ENCODE data around the gene ID4. TPM values are rescaled to one million over a fixed set of nuclear protein-coding genes. Genes with fewer than 3 reads are reported as not detected.

The ID4 gene
- total RNA-seq, 1 donor from 2014 or later = 68.6 TPM

DNA sequence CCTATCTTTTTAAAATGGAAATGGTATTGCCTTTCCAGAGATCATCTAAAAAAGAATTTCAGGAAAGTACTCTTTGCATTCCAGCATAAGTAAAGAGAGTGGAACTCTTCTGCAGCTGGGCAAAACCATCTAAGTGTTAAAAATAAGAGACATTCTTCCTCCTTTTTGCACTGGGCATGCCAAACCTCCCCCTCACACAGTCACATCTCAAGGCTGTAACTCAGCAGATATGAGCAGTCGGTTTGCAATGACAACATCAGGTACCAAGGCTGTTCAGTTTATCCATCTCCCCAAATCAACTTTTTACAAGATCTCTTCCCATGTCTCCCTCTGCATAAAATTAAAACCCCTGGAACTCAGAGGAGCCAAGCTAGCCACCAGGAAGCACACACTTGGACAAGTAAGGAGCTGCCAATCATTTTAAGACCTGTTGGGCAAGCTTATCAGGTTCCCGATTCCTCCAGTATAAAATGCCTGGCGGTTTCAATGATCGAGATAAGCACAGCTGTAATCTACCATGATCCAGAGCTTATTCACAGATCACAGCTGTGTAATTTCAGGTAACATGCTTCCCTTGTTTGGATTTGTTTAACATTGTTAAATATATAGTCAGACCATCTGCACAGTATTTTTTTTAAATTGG is 23.2 kb downstream of the ID4 start:
- DNase-seq = no peak

DNA sequence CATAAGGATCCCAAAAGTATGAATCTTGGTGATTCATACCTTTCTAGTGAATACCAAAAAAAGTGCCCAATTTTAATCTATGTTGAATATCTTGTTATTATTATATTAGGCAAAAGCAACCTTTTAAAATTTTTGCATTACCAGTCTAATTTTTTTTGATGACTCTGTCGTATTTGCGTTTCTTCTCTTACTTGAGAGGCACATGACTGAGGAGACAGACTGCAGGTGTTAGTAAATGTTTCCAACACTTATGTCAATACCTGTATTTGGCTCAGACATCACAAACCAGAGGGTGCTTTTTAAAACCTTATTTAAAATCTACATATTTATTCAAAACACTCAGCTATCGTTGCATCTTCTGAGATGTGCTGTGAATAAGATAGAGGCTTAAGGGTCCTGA is 27.1 kb downstream of the ID4 start:
- DNase-seq = no peak

DNA sequence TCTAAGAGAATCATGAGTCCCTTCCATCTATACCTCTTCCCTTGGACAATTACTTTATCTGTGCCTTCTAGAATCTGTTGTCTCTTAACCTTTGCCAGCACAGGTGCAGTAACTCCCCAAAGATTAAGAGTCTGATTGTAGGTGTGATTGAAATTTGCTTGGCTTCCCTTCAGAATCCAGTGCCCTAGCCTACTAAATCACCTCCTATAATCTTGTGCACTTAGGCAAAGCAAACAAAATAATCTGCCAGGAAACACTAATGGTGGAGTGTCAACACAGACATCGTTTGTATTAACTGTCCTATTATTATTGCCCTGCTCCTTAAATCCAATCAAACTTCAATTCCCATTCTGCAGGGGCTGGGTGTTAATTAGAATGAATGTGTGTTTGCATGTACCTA is 28.0 kb downstream of the ID4 start:
- no peak for DNase-seq

DNA sequence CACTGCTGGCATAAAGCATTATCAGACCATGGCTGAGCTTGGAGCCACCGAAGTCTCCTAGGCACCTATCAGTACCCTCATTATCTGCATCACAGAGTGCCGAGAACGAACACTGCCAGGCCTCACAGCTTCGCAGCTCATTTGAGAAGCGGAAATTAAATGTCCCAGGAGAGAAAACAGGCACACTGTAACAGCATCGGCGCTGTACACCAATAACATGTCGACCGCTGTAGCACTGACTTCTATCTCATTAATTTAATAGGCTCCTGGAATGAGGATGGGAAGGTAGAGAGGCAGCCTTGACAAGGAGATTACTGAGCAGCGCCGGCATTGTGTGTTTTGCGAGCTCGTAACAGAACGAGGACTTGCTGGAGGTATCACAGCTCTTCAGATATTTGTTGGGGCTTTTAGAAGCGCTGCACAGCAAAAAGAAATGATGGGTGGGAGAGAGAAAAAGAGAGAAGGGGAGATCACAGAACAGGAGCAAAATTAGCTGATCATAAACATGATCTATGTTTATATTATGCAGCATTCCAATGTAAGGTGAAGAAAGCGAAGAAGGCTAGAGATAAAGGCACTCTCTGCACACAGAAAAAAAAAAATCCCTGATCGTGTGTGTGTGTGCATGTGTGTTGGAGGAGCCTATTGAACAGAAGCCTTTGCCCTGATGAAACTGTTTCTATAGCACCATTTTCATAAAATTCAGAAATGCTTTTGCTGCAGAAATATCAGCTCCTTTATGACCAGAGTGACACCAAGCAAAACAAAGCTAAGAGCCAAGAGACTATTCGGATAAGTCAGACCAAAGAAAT is 29.2 kb downstream of the ID4 start:
- DNase-seq = no peak

DNA sequence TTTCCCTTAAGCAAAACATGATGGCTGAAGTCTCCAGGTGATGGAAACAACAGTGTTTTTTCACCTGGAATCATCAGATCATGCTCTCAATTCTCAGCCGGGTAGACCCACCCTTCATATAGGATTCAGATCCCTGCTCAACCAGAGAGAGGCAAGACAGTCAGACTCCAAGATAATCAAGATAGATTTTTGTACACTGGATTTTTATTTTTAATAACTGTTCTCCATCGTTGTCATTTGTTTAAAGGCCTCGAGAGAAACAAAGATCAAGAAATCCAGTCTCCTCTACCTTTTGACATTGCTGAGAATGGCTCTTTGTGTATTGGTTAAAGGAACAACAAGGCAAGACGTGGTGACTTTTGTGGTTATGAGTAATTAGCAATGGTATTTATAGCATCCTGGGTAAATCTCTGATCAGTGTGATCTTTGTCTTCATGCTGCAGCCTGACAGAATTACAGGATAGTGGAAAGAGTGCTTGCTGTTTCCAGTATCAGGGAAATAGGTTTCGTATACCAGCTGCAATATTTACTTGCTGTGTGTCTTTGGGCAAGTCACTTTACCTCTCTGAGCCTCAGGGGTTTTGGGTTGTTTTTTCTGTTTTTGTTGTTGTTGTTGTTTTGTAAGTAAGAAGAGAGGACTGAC is 29.9 kb downstream of the ID4 start:
- DNase-seq = no peak

DNA sequence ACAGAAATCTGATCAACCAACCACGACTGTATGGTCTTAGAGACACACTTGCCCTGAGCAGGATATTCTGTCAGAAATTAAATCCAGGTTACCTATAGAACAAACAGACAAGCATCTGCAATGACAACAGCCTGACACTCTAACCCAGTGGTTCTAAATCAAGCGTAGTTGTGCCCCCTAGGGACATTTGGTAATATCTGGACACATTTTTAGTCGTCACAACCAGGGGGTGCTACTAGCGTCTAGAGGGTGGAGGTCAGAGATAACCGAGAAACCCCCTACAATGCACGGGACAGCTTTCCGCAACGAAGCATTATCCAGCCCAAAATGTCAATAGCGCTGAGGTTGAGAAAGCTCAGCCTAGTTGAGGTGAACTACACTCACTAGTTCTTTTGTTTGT is 32.3 kb downstream of the ID4 start:
- DNase-seq = no peak

DNA sequence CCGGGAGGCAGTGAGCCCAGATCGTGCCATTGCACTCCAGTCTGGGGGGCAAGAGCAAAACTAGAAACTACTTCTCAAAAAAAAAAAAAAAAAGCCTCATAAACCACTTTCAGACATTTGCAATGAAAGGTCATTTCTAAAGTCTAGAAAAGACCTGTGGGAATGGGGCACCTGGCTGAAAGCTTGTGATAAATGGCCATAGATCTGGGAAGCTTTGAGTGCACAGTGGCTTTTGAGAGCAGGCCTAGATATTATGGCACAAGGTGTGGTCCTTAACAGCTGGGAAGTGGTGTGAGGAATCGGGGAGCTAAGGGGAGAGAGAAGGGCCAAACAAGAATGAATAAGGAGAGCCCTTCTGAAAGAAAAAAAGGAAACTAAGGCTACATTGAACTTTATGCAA is 33.2 kb downstream of the ID4 start:
- DNase-seq = no peak

DNA sequence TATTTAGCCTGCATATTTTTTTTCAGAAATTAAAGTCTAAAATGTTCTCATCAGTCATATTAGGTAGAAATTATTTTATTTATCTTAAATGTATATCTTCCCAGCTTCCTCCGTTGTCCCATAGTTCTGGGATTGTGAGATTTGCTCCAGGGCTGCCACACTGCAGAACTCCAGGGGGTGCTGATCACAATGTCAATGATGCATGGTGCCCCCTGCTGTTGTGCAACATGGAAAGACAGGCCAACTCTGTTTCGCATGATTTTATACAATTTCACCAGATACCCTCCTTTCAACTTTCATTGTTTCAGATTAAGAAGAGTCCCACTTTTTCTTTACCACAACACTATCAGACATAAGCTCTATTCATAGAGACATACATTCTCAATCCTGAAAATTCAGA is 35.9 kb downstream of the ID4 start:
- no peak for DNase-seq

DNA sequence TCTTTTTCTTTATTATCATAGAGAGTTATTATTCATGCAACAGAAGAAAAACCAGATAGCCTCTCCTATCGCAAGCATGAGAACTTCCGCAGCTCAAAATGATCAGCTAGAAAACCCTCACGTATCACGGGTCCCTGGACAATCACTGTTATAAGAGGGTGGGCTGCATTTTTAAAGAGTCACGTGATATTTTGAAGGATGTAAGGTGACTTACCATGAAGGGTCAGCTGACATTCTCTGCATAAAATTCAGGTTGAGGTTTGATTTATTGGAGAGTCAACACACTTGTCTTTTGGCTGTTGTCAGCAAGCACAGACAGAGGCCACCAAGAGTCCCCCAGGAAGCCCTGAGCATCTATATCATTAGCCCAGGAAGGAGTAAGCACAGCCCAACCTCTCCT is 39.5 kb downstream of the ID4 start:
- no peak for DNase-seq

DNA sequence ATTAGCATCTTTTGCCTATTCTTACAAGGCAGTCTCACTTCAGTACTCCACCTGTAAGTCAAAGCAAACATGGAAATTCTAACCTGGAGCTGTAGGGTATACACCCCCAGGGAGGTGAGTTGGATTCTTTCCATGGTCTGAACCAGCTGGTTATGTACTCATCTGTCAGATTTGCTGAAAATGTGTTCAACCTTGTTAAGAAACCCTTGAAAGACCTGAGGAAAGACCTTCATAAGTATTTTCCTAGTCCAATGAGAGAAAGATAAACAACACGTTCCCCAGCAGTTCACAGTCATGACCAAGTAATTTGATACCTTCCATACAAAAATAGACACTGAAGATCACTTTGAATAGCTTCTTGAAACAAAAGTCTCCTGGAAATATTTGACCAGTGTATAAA is 42.5 kb downstream of the ID4 start:
- no peak for DNase-seq

DNA sequence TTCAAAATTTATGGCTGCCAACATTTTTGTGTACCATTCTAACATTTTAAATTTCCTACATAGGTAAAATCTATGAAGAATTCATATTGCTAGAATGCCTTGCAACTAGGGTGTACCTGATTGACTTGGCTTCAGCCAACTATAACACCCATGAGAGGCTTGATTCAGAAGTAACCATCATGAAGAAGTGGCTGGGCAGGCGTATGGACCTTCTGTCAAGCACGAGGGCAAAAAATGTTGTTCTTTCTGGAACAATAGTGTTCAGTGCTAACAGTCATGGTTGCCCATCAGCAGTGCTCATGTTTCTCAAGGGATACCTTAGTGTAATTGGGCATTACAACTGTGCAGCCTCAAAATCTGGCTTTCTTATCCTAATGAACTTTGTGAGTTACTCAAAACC is 42.9 kb downstream of the ID4 start:
- no peak for DNase-seq

DNA sequence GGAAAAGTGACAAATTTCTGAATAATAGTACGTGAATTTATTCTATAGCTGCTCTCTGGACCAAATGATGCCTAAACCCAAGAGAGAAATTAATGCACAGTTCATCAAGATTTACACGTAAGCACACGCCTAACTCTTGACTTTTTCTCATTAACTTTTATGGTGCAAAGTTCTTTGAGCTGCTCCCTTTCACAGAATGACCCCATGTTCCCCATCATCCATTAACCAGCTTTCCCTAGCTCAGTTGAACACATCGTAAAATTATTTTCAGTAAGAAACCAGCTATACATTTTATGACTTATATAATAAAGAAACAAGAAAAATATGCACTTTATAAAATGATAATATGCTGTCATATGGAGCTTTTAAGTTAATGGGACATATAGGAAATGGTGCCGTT is 54.3 kb downstream of the ID4 start:
- DNase-seq = no peak
